ENCODE data around the gene RHOV.

Gene RHOV

DNA sequence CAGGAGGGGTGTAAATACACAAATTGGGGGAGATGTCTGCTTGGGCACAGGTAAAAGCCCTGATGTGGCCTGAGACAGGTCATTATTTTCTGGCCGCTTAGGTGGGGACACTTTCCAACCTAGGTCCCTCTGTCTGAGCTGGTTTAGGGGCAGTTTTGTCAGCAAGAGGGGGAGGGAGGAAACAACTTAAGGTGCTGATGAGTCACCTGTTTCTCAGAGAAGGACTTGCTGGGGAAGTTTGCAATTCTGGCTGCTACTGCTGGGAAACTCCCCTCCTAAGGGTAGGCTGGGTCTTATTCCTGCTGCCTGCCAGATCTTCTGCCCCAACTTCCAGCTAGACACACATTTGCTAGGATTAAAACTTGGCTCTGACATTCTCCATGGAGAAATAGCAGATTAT, 4.8 kb upstream of the RHOV start:
- in situ Hi-C loops (cut with MboI; ENCODE audit: low sequenced_read_pairs, unreplicated experiment), result no loop called here
- TF ChIP-seq, protein P1, sequence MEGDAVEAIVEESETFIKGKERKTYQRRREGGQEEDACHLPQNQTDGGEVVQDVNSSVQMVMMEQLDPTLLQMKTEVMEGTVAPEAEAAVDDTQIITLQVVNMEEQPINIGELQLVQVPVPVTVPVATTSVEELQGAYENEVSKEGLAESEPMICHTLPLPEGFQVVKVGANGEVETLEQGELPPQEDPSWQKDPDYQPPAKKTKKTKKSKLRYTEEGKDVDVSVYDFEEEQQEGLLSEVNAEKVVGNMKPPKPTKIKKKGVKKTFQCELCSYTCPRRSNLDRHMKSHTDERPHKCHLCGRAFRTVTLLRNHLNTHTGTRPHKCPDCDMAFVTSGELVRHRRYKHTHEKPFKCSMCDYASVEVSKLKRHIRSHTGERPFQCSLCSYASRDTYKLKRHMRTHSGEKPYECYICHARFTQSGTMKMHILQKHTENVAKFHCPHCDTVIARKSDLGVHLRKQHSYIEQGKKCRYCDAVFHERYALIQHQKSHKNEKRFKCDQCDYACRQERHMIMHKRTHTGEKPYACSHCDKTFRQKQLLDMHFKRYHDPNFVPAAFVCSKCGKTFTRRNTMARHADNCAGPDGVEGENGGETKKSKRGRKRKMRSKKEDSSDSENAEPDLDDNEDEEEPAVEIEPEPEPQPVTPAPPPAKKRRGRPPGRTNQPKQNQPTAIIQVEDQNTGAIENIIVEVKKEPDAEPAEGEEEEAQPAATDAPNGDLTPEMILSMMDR (IDR thresholded peaks at IDR 0.05; ENCODE audit: borderline replicate concordance, control extremely low read depth, extremely low read depth, insufficient read depth, missing control alignments), result no peak
- DNase-seq (ENCODE audit: low spot score), result peak; percentile 79

DNA sequence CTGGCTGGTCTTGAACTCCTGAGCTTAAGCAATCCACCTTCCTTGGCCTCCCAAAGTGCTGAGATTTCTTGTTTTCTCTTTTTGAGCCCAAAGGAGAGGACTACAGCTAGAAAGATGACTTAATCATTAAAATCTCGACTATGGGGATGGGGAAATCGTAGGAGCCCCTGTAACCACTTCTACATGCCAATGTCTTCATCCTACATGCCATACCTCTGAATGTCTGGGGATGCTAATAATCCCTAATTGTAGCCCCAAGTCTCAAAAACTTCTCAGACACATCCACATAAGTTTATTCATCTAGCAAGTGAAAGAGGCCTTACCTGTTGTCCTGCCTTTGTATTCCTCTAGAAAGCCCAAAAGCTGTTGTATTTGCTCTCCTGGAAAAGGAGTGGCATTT, 3.7 kb upstream of the RHOV start:
- TF ChIP-seq, protein P1 (IDR thresholded peaks at IDR 0.05; ENCODE audit: borderline replicate concordance, control extremely low read depth, extremely low read depth, insufficient read depth, missing control alignments), result no peak
- in situ Hi-C loops (cut with MboI; ENCODE audit: low sequenced_read_pairs, unreplicated experiment), result no loop called here

DNA sequence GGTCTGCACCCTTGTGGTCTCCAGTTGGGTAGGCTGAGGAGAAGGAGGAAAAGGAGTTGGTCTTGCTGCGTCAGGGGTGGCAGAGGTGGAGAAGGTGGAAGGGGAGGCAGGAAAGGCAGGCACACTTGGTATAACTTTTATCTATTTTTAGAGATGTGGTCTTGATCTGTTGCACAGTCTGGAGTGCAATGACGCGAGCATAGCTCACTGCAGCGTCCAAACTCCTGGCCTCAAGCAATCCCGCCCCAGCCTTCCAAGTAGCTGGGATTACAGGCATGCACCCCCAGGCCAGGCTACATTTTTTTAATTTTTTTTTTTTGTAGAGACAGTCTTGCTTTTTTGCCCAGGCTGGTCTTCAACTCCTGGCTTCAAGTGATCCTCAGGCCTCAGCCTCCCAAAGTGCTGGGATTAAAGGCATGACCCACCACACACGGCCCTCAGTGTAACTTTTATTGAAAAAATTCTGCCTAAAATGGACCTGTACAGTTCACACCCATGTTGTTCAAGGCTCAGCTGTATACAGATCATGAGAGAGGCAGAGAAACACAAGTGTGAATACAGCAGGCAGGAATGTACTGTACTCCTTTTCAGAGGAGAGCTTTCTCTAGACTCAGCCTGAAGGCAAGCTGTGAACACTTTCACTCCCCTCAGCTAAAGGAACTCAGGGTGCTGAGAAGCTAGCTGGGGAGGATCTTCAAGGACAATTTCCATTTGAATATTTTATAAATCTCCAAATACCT, 2.1 kb upstream of the RHOV start:
- no peak for DNase-seq (ENCODE audit: low spot score)
- TF ChIP-seq, protein P1 (IDR thresholded peaks at IDR 0.05; ENCODE audit: borderline replicate concordance, control extremely low read depth, extremely low read depth, insufficient read depth, missing control alignments), result no peak
- in situ Hi-C loops (cut with MboI; ENCODE audit: low sequenced_read_pairs, unreplicated experiment), result no loop called here

More for the DNA sequence above, 3.7 kb upstream of the RHOV start:
- no peak for DNase-seq (ENCODE audit: low spot score)

DNA sequence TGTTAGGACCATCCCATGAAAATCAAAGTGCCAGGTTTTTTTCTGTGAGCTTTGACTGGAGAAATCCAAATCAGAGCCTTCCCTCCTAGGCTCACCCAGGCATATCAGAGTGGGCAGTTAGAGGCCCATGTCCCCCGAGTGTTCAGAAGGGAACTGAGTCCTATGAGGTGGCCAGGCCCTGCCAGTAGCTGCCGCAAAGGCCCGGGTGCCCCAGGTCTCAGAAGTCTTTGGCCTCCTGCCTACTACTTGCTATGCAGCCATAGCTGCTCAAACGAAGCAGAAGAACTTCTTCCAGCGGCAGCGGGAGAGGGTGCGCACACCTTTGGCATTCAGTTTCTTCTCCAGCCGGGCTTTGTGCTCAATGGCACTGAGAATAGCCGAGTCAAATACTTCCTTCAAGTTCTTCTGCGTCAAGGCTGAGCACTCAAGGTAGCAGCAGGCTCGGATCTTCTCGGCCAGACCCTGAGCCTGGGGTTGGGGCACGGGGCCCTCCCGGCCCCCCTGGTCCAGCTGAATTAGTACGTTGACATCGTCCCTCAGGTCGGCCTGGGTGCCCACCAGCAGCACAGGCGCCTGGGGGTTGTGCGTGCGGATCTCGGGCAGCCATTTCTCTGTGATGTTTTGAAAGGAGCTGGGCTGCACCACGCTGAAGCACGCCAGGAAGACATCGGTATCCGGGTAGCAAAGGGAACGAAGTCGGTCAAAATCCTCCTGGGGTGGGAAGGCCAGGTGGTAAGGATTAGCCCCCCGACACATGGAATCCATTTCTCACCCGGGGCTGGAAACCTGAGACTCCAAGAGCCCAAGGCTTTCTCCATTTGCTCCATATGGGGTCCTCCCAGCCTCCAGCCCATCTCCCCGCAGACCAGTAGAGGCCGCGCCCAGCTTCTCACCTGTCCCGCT, 992 bp downstream of the RHOV start:
- DNase-seq (ENCODE audit: low spot score), result no peak
- TF ChIP-seq, protein P1 (IDR thresholded peaks at IDR 0.05; ENCODE audit: borderline replicate concordance, control extremely low read depth, extremely low read depth, insufficient read depth, missing control alignments), result no peak
- in situ Hi-C loops (cut with MboI; ENCODE audit: low sequenced_read_pairs, unreplicated experiment), result no loop called here

DNA sequence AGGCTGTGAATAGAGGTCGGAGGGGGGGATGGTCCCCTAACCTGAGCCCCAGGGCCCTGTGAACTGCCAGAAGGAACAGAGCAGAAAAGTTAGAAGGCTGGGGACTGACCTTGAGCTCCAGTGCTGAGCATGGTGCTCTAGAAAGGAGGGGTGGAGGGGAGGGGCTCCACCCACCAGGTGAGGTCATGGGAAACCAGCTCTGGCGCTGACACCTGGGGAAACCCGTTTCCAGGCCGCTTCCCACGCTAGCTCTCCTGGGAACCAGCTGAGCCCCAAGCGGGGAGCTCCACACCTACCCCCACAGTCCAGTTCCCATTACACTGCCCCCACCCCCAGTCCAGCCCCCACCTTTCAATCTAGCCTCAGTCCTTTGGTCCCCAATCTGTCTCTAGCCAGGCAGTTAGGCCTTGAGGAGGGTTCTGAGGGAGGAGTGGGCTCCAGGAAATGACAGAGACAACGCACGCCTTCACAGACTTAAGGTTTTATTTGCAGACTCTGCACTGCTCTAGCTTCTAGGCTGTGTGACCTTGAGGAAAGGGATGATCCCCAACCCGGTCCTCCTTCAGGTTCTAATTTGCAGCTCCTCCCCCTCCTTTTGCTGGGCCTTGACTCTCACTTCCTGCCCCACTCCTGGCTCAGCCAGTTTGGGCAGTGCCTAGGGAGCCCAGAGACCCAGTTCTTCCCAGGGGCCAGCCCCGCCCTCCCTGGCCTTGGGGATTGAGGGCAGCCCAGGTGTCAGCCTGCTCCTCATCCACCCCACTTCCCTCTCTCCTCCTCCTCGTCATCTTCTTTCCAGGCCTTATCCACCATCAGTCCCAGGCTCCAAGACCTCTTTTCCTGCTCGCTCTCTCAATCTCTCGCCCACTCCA, 2.1 kb downstream of the RHOV start:
- TF ChIP-seq, protein P1 (IDR thresholded peaks at IDR 0.05; ENCODE audit: borderline replicate concordance, control extremely low read depth, extremely low read depth, insufficient read depth, missing control alignments), result no peak
- DNase-seq (ENCODE audit: low spot score), result peak; percentile 87
- in situ Hi-C loops (cut with MboI; ENCODE audit: low sequenced_read_pairs, unreplicated experiment), result no loop called here

DNA sequence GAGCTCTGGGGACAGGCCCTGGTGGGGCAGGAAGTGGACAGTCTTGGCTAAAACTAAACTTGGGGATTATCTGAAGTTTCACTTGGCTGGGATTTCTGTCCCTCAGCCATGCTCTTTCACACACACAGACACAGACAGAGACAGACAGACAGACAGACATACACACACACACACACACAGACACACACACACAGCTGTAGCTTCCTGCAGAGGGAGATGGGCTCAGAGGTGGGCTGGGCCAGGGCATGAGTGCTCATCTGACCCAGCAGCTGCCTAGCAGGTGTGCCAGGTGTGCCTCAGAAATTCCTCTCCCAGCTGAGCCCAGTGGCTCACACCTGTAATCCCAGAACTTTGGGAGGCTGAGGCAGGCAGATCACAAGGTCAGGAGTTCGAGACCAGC, 3.3 kb downstream of the RHOV start:
- in situ Hi-C loops (cut with MboI; ENCODE audit: low sequenced_read_pairs, unreplicated experiment), result no loop called here
- TF ChIP-seq, protein P1 (IDR thresholded peaks at IDR 0.05; ENCODE audit: borderline replicate concordance, control extremely low read depth, extremely low read depth, insufficient read depth, missing control alignments), result no peak
- DNase-seq (ENCODE audit: low spot score), result no peak

Measured in GM13976 (cell line).